VCaP (cell line): Measurements from ENCODE around the gene FUT8.

Experiments used
- H3K27ac ChIP-seq: fragments of 450-650 bp; 2 replicates; pipeline ENCODE4 v1.5.1; 2017
- TF ChIP-seq, protein P1 (sequence below): fragments of 450-650 bp; conservative IDR thresholded peaks from 2 replicates; pipeline ENCODE4 v1.5.1; 2017; ENCODE audit warnings: mild to moderate bottlenecking, moderate library complexity

The FUT8 gene

GRCh38 chr14:65482757-65483438, 70.4 kb downstream of the FUT8 start:
- no peak overlapping the region for H3K27ac ChIP-seq
- TF ChIP-seq, protein P1, sequence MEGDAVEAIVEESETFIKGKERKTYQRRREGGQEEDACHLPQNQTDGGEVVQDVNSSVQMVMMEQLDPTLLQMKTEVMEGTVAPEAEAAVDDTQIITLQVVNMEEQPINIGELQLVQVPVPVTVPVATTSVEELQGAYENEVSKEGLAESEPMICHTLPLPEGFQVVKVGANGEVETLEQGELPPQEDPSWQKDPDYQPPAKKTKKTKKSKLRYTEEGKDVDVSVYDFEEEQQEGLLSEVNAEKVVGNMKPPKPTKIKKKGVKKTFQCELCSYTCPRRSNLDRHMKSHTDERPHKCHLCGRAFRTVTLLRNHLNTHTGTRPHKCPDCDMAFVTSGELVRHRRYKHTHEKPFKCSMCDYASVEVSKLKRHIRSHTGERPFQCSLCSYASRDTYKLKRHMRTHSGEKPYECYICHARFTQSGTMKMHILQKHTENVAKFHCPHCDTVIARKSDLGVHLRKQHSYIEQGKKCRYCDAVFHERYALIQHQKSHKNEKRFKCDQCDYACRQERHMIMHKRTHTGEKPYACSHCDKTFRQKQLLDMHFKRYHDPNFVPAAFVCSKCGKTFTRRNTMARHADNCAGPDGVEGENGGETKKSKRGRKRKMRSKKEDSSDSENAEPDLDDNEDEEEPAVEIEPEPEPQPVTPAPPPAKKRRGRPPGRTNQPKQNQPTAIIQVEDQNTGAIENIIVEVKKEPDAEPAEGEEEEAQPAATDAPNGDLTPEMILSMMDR, result no peak

- TF ChIP-seq, protein P1, result no peak
- no peak overlapping the region for H3K27ac ChIP-seq
Observed at GRCh38 chr14:65483647-65484046, 71.1 kb downstream of the FUT8 start.

GRCh38 chr14:65485516-65485915, 73.0 kb downstream of the FUT8 start:
- no peak overlapping the region for H3K27ac ChIP-seq
- TF ChIP-seq, protein P1, result no peak

DNA sequence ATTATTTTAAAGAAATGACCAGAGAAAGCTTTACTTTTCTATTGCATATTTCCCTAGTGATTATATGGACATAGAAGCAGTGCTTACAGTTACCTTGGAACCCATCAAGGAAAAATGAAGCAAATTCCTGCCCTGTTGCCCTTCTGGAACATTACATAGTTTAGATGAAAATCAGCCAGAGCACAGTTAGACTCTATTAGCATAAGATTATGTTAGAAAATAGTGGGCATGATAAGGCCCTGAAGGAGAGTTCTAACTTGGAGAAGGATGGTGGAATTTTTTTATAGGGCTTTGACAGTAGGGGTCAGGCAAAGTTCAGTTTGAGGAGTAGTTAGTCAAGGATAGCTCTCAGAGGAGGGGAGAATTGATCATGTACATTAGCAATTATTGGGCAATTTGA, 74.3 kb downstream of the FUT8 start:
- no peak overlapping the region for H3K27ac ChIP-seq
- TF ChIP-seq, protein P1, result no peak

GRCh38 chr14:65487783-65488494, 75.4 kb downstream of the FUT8 start:
- no peak overlapping the region for H3K27ac ChIP-seq
- TF ChIP-seq, protein P1, result no peak

GRCh38 chr14:65491274-65491673, 78.7 kb downstream of the FUT8 start:
- TF ChIP-seq, protein P1, result no peak
- H3K27ac ChIP-seq, result no peak overlapping the region

- H3K27ac ChIP-seq, result no peak overlapping the region
- TF ChIP-seq, protein P1, result no peak
Observed at GRCh38 chr14:65492266-65492665, 79.7 kb downstream of the FUT8 start.
